GM21619 (cell line): ENCODE results near the gene PPP1R3F.

ENCODE experiments used
- ATAC-seq: cut with Tn5 transposase; IDR thresholded peaks from one replicate; pipeline ENCODE4 v1.9.1; 2021; ENCODE audit not compliant: unreplicated experiment

PPP1R3F gene

GRCh38 chrX:49269767-49270248, at the start of gene PPP1R3F:
Gene PPP1R3F, plus strand, starts transcription at chrX:49269793. Its CDS starts 77 bp downstream, at chrX:49269870.
- peak; percentile 30 for ATAC-seq

- no peak for ATAC-seq
Measured at GRCh38 chrX:49220100-49220499, 49.5 kb upstream of the PPP1R3F start.

- no peak for ATAC-seq
Measured at GRCh38 chrX:49221868-49222267, 47.7 kb upstream of the PPP1R3F start.

- no peak for ATAC-seq
Measured at GRCh38 chrX:49225858-49226257, 43.7 kb upstream of the PPP1R3F start.

GRCh38 chrX:49226946-49227345, 42.6 kb upstream of the PPP1R3F start:
- ATAC-seq: no peak

GRCh38 chrX:49227726-49228125, 41.9 kb upstream of the PPP1R3F start:
- no peak for ATAC-seq

- ATAC-seq: no peak
Measured at GRCh38 chrX:49228185-49228584, 41.4 kb upstream of the PPP1R3F start.

GRCh38 chrX:49230500-49231232, 38.9 kb upstream of the PPP1R3F start:
- no peak for ATAC-seq

- no peak for ATAC-seq
Measured at GRCh38 chrX:49231333-49232000, 38.1 kb upstream of the PPP1R3F start.

- ATAC-seq: no peak
Measured at GRCh38 chrX:49232525-49232924, 37.1 kb upstream of the PPP1R3F start.

- no peak for ATAC-seq
Measured at GRCh38 chrX:49233176-49233575, 36.4 kb upstream of the PPP1R3F start, which contains the start of gene CACNA1F. Gene CACNA1F, minus strand, starts transcription at chrX:49233340. Its CDS starts 31 bp downstream, at chrX:49233309.

GRCh38 chrX:49233887-49234555, 35.6 kb upstream of the PPP1R3F start:
- no peak for ATAC-seq

- no peak for ATAC-seq
Measured at GRCh38 chrX:49237060-49237459, 32.5 kb upstream of the PPP1R3F start.

- no peak for ATAC-seq
Measured at GRCh38 chrX:49238735-49239134, 30.9 kb upstream of the PPP1R3F start.

- no peak for ATAC-seq
Measured at GRCh38 chrX:49242545-49243066, 27.0 kb upstream of the PPP1R3F start.

GRCh38 chrX:49243166-49243565, 26.4 kb upstream of the PPP1R3F start:
- ATAC-seq: no peak

- ATAC-seq: no peak
Measured at GRCh38 chrX:49244207-49244606, 25.4 kb upstream of the PPP1R3F start.

- ATAC-seq: no peak
Measured at GRCh38 chrX:49246541-49246940, 23.1 kb upstream of the PPP1R3F start.

GRCh38 chrX:49247346-49247745, 22.2 kb upstream of the PPP1R3F start:
- no peak for ATAC-seq

- ATAC-seq: no peak
Measured at GRCh38 chrX:49247916-49248811, 21.4 kb upstream of the PPP1R3F start.
